SU-DHL-6 (cell line): ENCODE results near the gene TNFRSF21.

Experiments
- CTCF ChIP-seq: fragments of 200-600 bp; sonication (generic); IDR thresholded peaks from one replicate; pipeline ENCODE4 v1.5.1; 2017; ENCODE audit warnings: antibody characterized with exemption, mild to moderate bottlenecking, low read length, moderate library complexity; ENCODE audit not compliant: insufficient read depth, poor library complexity, severe bottlenecking
- EZH2phosphoT487 ChIP-seq: fragments of 200-600 bp; sonication (generic), shearing (Covaris generic); conservative IDR thresholded peaks from 2 replicates; pipeline ENCODE4 v1.6.1; 2018; ENCODE audit warnings: mild to moderate bottlenecking, antibody characterized with exemption, low read length, moderate library complexity, mixed read lengths

- TF ChIP-seq EZH2phosphoT487 (no peak), CTCF (no peak)
Measured at GRCh38 chr6:47353871-47354270, 44.2 kb upstream of the TNFRSF21 start.
